GM23248 (cell line): ENCODE measurements around the gene SLC30A7.

ENCODE experiments used
- EZH2 ChIP-seq: fragments of 200-600 bp; sonication (generic); IDR thresholded peaks from 2 replicates; pipeline ENCODE4 v1.6.1; 2018; ENCODE audit warnings: antibody characterized with exemption, mild to moderate bottlenecking; ENCODE audit not compliant: insufficient read depth, poor library complexity, severe bottlenecking
- EZH2phosphoT487 ChIP-seq: fragments of 200-600 bp; sonication (generic); IDR thresholded peaks from 2 replicates; pipeline ENCODE4 v1.6.1; 2018; ENCODE audit warnings: antibody characterized with exemption, moderate library complexity, mild to moderate bottlenecking, low read depth; ENCODE audit not compliant: insufficient read depth

DNA sequence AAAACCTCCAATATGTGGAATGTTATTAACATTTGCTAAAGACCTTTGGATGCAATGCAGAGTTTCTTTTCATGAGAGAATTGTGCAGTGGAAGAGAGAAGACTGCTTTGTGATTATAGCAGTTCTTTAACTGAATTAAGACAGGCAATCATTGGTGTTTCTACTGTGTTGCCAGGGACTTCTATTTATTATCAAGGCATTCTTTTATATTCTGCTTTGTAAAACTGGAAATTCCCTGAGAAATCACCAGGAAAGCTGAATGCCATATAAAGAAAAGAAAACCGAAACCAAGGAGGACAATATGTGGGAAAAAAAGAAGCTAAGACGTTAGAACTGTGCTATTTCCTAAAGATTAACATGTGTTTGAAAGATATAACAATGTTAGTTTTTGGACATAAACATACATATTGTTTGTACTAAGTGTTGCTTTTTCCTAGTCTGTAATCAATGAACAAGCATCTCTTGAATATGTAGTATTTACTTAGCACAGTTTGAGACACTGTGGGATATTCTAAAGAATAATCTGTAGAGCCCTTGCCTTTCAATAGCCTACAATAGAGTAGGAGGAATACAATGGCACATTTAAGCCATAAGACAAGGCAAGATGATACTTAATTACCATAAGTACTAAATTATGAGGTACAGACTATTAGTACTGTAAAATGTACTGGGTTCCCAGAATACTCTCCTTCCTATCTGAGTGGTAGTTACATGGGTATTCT is 48.4 kb upstream of the SLC30A7 start:
- TF ChIP-seq EZH2phosphoT487 (no peak), EZH2 (no peak)
